Subcutaneous adipose tissue (tissue), 4 donors: ENCODE data around the gene MADCAM1. TPM values are rescaled to one million over a fixed set of nuclear protein-coding genes. Genes with fewer than 3 reads are reported as not detected.

Source experiments
- CTCF ChIP-seq: fragments of 450-650 bp; IDR thresholded peaks from one replicate; pipeline ENCODE4 v1.5.1; 2016; ENCODE audit warnings: low read depth, mild to moderate bottlenecking, control low read depth, antibody characterized with exemption, moderate library complexity
- total RNA-seq, 4 donors: library from RNA; depleted of rRNA; stranded (reverse); fragments of >200 nt; gene quantifications; one replicate each; pipeline ENCODE4 v1.1.0, GENCODE V29; 2016

The MADCAM1 gene
- total RNA-seq, 4 donors from 2014 or later = 0.38 to 0.68 TPM; not detected in 2

- TF ChIP-seq CTCF = no peak
Observed at GRCh38 chr19:478976-479375, 17.3 kb upstream of the MADCAM1 start.

- TF ChIP-seq CTCF = no peak
Observed at GRCh38 chr19:480016-480855, 16.1 kb upstream of the MADCAM1 start.

DNA sequence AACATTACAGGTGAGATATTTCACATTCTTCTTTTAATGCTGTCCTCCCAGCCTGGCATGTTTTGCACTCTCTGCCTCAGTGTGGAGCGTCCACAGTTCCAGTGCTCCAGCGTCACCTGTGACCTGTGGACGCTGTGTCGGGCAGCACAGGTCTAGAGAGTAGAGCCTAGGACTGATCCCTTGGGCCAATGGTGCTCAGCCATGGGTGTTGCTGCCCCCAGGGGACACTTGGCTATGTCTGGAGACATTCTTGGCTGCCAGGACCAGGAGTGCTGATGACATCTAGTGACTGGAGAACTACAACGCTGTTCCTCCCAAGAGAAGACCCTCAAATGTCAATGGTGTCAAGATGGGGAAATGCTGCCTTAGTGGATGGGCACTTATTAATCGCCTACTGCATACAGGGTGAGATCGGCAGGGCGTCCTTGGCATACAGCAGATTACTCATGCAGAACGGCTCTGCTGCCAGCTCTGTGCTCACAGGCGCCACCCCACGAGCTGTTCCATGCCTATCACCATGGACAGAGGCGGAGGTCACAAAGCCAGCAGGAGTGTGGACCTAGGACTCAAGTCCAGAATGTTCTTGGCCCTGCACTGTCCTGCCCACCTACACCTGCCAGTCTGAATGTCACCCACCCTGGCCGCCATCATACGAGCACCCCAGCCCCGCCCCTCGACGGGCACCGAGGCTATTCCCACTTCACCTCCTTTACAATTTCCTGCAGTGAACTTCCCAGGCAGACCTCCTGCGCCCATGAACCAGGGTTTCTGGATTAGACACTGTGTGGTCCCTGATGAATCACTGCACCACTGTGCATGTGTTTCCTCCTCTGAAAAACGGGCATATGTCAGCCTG is 13.9 kb upstream of the MADCAM1 start:
- TF ChIP-seq CTCF = no peak

DNA sequence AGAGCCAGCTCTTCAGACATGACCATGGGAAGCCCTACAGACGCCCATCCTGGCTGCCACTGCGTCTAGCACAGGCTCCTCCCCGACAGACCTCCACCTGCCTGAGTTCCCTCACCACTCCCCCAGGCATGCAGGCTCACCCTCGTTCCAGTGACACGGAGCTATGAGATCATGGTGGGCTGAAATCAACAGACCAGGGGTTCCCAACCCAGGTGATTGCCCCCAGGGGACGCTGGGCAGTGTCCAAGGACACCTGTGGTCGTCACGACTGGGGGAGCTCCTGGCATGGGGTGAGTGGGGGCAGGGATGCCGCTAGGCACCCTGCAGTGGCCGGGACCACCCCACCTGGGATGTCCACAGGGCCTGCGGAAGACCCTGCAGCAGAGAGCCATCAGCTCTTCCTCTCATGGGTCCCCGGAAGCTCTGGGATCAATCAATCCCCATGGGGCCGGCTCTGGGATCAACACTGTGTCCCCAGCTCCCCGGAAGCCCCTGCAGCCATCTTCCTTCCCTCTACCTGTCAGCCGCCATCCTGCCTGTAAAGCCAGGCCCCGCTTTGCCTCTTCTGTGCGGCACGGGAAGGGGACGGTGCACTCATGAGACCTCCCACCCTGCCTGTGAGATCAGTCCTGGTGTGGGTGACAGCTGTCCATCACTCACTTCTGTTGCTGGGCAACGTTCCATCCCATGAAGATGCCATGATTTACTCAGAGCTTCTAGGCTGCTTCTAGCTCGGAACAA is 12.8 kb upstream of the MADCAM1 start:
- TF ChIP-seq CTCF = no peak

DNA sequence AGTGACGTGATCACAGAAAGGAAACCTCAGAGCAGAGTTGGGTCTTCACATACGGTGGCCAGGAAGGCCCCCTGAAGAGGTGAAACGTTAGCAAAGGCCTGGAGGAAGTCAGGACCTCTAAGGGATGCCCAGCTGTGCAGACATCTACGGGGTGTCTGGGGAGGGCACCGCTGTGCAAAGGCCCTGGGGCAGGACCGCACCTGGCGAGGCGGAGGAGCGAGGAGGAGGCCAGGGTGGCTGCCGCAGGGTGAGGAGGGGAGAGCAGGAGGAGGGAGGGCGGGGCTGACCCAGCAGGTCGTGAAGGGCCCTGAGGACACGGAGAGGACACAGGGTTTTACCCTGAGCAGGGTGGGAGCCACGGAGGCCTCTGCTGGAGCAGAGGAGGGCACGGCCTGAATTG is 11.8 kb upstream of the MADCAM1 start:
- TF ChIP-seq CTCF = no peak

- TF ChIP-seq CTCF = no peak
Observed at GRCh38 chr19:485077-485476, 11.2 kb upstream of the MADCAM1 start.
